ENCODE results near the gene SAXO2.
"Not testable (repeated sequence)": the region's sequence is repeated elsewhere in the genome, so short reads cannot be mapped to it uniquely, and the experiment has no call there.

The SAXO2 gene

GRCh38 chr15:82282386-82282785 lies 19.8 kb downstream of the SAXO2 start:
- DNase-seq (ENCODE audit: low read depth, low spot score); H3K4me3 ChIP-seq (ENCODE audit: low read length): not testable (repeated sequence)

DNA sequence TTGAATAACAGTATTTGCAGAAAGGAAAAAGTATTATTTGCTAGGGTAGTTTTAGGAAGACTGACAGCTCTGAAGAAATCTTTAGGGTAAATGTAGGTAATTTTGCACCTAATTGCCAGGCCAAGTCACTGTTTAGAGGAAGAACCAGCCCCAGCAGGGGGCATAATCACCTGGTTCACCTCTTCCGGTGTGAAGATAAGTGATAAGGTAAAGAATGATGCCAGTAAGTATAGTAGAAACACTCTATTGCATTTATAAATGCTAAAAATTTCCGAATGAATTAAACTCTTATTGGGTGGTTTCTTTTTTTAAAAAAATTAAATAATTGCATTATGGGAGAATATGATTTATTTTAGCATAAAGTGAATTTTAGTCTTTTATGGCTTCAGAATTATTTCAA lies 21.8 kb downstream of the SAXO2 start:
- not testable (repeated sequence) for DNase-seq (ENCODE audit: low read depth, low spot score); H3K4me3 ChIP-seq (ENCODE audit: low read length)

- H3K4me3 ChIP-seq (ENCODE audit: low read length); DNase-seq (ENCODE audit: low read depth, low spot score): not testable (repeated sequence)
These were observed 23.9 kb downstream of the SAXO2 start for GRCh38 chr15:82286475-82286874.

DNA sequence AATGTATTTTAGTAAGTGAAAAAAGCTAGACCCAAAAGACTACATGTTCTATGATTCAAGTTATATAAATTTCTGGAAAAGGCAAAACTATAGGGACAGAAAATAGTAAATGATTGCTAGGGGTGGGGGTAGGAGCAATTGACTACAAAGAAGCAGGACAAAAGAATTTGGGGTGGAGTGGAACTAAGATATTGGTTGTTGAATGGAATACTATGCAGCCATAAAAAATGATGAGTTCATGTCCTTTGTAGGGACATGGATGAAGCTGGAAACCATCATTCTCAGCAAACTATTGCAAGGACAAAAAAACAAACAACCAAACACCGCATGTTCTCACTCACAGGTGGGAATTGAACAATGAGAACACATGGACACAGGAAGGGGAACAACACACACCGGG lies 25.6 kb downstream of the SAXO2 start:
- not testable (repeated sequence) for DNase-seq (ENCODE audit: low read depth, low spot score); H3K4me3 ChIP-seq (ENCODE audit: low read length)

- DNase-seq (ENCODE audit: low read depth, low spot score) = no peak
These were observed 29.7 kb downstream of the SAXO2 start for GRCh38 chr15:82292271-82292670.

GRCh38 chr15:82294061-82294690 lies 31.6 kb downstream of the SAXO2 start:
- DNase-seq (ENCODE audit: low read depth, low spot score) = no peak
- no peak overlapping the region for H3K4me3 ChIP-seq (ENCODE audit: low read length)

More at GRCh38 chr15:82292271-82292670, 29.7 kb downstream of the SAXO2 start:
- H3K4me3 ChIP-seq (ENCODE audit: low read length) = no peak overlapping the region

- DNase-seq (ENCODE audit: low read depth, low spot score) = no peak
- no peak overlapping the region for H3K4me3 ChIP-seq (ENCODE audit: low read length)
These were observed 34.9 kb downstream of the SAXO2 start for GRCh38 chr15:82297546-82297945.

GRCh38 chr15:82298032-82298431 lies 35.4 kb downstream of the SAXO2 start:
- H3K4me3 ChIP-seq (ENCODE audit: low read length) = peak overlapping the region; percentile 42
- DNase-seq (ENCODE audit: low read depth, low spot score) = no peak

DNA sequence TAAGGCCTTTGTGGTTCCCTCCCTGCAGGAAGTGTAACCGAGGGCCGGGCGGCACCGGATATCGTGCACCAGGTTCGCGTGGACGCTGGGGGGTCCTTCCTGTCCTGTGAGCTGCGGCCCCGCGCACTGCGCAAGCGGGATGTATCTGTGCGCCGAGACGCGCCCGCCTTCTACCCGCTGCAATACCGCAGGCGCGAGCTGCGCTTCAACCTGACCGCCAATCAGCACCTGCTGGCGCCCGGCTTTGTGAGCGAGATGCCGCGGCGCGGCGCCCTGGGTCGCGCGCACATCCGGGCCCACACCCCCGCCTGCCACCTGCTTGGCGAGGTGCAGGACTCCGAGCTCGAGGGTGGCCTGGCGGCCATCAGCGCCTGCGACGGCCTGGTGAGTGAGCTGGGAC lies 35.9 kb downstream of the SAXO2 start:
- DNase-seq (ENCODE audit: low read depth, low spot score) = peak; percentile 82
- H3K4me3 ChIP-seq (ENCODE audit: low read length) = peak overlapping the region; percentile 42

GRCh38 chr15:82299511-82299914 lies 36.9 kb downstream of the SAXO2 start:
- H3K4me3 ChIP-seq (ENCODE audit: low read length); DNase-seq (ENCODE audit: low read depth, low spot score): not testable (repeated sequence)

DNA sequence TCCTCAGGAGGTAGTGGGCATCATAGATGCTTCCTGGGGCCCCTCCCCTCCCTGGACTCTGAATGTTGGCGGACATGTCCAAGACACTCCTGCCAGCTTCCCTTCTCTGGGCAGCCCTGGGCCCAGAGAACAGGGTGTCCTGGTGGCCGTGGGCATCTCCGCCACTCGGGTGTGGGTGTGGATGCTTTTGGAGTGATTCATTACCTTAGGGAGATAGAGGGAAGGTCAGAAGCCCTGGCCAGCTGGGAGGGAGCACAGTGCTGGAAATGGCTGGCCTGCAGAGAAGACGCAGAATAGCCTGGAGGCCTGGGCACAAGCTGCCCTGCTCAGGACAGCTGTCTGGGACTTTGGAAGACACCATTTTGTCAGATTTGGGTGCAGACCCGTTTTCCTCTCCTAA lies 37.7 kb downstream of the SAXO2 start:
- not testable (repeated sequence) for H3K4me3 ChIP-seq (ENCODE audit: low read length); DNase-seq (ENCODE audit: low read depth, low spot score)

GRCh38 chr15:82300883-82301282 lies 38.3 kb downstream of the SAXO2 start:
- H3K4me3 ChIP-seq (ENCODE audit: low read length) = no peak overlapping the region
- no peak for DNase-seq (ENCODE audit: low read depth, low spot score)

GRCh38 chr15:82301296-82302016 lies 38.8 kb downstream of the SAXO2 start:
- H3K4me3 ChIP-seq (ENCODE audit: low read length) = no peak overlapping the region
- DNase-seq (ENCODE audit: low read depth, low spot score) = no peak

- no peak for DNase-seq (ENCODE audit: low read depth, low spot score)
- no peak overlapping the region for H3K4me3 ChIP-seq (ENCODE audit: low read length)
These were observed 41.5 kb downstream of the SAXO2 start for GRCh38 chr15:82303956-82304777.

- H3K4me3 ChIP-seq (ENCODE audit: low read length) = no peak overlapping the region
- DNase-seq (ENCODE audit: low read depth, low spot score) = no peak
These were observed 42.1 kb downstream of the SAXO2 start for GRCh38 chr15:82304778-82305090.

DNA sequence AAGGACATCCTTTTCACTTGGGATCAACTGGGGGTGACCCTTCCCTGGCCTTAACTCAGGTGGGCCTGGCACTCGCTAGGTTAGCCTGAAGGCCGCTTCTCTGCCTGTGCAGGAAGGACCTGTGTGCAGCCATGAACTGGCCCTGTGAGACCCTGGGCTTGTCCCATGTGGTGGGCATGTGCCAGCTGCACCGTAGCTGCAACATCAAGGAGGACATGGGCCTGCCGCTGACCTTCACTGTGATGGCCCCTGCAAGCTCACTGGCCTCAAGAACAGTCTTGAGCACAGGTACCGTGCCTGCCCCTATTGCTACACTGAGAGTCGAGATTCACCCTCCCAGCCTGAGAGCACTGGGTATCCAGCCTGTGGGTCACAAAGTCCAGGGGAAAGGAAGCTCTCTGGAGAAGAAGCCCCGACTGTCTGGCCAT lies 43.0 kb downstream of the SAXO2 start:
- H3K4me3 ChIP-seq (ENCODE audit: low read length) = no peak overlapping the region
- DNase-seq (ENCODE audit: low read depth, low spot score) = no peak

GRCh38 chr15:82306791-82307713 lies 44.4 kb downstream of the SAXO2 start:
- H3K4me3 ChIP-seq (ENCODE audit: low read length) = no peak overlapping the region
- DNase-seq (ENCODE audit: low read depth, low spot score) = no peak

DNA sequence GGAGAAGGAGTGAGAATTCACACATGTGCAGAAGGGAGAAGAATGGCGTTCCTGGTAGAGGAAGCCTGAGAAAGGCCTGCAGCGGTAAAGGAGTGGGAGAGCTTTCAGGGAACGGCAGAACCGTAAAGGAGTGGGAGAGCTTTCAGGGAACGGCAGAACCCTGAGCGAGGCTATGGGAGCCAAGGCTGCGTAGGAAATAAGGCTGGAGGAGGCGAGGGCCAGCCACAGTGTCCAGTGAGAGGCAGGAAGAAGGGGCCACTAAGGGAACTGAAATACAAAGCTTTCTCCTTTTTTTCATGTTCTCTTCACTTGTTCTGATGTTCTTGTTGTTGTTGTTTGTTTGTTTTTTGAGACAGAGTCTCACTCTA lies 45.1 kb downstream of the SAXO2 start:
- no peak overlapping the region for H3K4me3 ChIP-seq (ENCODE audit: low read length)
- DNase-seq (ENCODE audit: low read depth, low spot score) = no peak

- no peak overlapping the region for H3K4me3 ChIP-seq (ENCODE audit: low read length)
- no peak for DNase-seq (ENCODE audit: low read depth, low spot score)
These were observed 47.2 kb downstream of the SAXO2 start for GRCh38 chr15:82309802-82310201.
